ENCODE results near the gene CHST3. TPM values are rescaled to one million over a fixed set of nuclear protein-coding genes. Genes with fewer than 3 reads are reported as not detected.

The CHST3 gene
- total and polyA plus RNA-seq, 9 of the 15 experiments (the other 6 are each of a cell fraction or from before 2014, with no cell fraction given) = 0.01 to 1.3 (median 0.15) TPM

DNA sequence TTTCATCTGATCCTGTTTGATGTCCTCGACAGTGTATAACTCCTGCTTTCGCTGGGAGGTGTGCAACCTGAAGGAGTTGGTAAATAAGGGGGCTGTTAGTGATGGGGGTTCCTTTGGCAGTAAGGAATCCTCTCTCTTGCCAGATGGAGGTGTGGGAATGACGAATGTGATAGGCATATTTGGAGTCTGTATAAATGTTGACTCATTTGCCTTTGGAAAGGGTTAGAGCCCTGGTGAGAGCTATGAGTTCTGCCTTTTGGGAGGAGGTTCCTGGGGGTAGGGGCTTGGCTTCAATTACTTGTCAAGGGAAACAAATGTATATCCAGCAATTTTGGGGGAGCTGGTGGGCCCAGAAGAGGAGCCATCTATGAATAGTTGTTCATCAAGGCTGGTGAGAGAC, 11.4 kb upstream of the CHST3 start:
- H3K9ac ChIP-seq (ENCODE audit: insufficient read depth in 1 of 2, low read depth in 2 of 2, low read length in 2 of 2) = no peak overlapping the region
- TF ChIP-seq ZNF583 (CRISPR knock-in tag; IDR thresholded peaks at IDR 0.05) = no peak
- TF ChIP-seq CHD4 (IDR thresholded peaks at IDR 0.05; ENCODE audit: insufficient read depth, insufficient replicate concordance, low read depth, low read length, poor library complexity, severe bottlenecking) = no peak
- TF ChIP-seq, protein P1, sequence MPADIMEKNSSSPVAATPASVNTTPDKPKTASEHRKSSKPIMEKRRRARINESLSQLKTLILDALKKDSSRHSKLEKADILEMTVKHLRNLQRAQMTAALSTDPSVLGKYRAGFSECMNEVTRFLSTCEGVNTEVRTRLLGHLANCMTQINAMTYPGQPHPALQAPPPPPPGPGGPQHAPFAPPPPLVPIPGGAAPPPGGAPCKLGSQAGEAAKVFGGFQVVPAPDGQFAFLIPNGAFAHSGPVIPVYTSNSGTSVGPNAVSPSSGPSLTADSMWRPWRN (IDR thresholded peaks at IDR 0.05; ENCODE audit: low read depth) = no peak
- TF ChIP-seq FIP1L1 (IDR thresholded peaks at IDR 0.05; ENCODE audit: low read depth, low read length, poor library complexity, severe bottlenecking) = no peak
- no peak for TF ChIP-seq SUPT5H (IDR thresholded peaks at IDR 0.05)
- no peak for TF ChIP-seq ZNF253 (CRISPR knock-in tag; conservative IDR thresholded peaks at IDR 0.05)
- no peak for TF ChIP-seq LEF1 (IDR thresholded peaks at IDR 0.05)
- TF ChIP-seq CSDE1 (IDR thresholded peaks at IDR 0.05) = no peak
- TF ChIP-seq ZNF146 (CRISPR knock-in tag; IDR thresholded peaks at IDR 0.05; ENCODE audit: unreplicated experiment) = no peak
- TF ChIP-seq MED1 (CRISPR knock-in tag; IDR thresholded peaks at IDR 0.05; ENCODE audit: borderline replicate concordance) = no peak
- TF ChIP-seq SIRT6 (IDR thresholded peaks at IDR 0.05; ENCODE audit: low read depth, low read length) = no peak
- no peak for TF ChIP-seq ILK (tag; IDR thresholded peaks at IDR 0.05; ENCODE audit: borderline replicate concordance, low read depth)
- no peak for TF ChIP-seq NUFIP1 (IDR thresholded peaks at IDR 0.05; ENCODE audit: partially characterized antibody)
- TF ChIP-seq PHB (CRISPR knock-in tag; IDR thresholded peaks at IDR 0.05) = no peak
- no peak for TF ChIP-seq ZNF785 (CRISPR knock-in tag; IDR thresholded peaks at IDR 0.05)
- no peak for TF ChIP-seq MAFG (tag; conservative IDR thresholded peaks at IDR 0.05)
- TF ChIP-seq, protein P2, sequence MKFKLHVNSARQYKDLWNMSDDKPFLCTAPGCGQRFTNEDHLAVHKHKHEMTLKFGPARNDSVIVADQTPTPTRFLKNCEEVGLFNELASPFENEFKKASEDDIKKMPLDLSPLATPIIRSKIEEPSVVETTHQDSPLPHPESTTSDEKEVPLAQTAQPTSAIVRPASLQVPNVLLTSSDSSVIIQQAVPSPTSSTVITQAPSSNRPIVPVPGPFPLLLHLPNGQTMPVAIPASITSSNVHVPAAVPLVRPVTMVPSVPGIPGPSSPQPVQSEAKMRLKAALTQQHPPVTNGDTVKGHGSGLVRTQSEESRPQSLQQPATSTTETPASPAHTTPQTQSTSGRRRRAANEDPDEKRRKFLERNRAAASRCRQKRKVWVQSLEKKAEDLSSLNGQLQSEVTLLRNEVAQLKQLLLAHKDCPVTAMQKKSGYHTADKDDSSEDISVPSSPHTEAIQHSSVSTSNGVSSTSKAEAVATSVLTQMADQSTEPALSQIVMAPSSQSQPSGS (CRISPR knock-in tag; IDR thresholded peaks at IDR 0.05) = no peak
- no peak for TF ChIP-seq TRIM28 (IDR thresholded peaks at IDR 0.05)
- TF ChIP-seq, protein P3, sequence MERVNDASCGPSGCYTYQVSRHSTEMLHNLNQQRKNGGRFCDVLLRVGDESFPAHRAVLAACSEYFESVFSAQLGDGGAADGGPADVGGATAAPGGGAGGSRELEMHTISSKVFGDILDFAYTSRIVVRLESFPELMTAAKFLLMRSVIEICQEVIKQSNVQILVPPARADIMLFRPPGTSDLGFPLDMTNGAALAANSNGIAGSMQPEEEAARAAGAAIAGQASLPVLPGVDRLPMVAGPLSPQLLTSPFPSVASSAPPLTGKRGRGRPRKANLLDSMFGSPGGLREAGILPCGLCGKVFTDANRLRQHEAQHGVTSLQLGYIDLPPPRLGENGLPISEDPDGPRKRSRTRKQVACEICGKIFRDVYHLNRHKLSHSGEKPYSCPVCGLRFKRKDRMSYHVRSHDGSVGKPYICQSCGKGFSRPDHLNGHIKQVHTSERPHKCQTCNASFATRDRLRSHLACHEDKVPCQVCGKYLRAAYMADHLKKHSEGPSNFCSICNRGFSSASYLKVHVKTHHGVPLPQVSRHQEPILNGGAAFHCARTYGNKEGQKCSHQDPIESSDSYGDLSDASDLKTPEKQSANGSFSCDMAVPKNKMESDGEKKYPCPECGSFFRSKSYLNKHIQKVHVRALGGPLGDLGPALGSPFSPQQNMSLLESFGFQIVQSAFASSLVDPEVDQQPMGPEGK (CRISPR knock-in tag; IDR thresholded peaks at IDR 0.05; ENCODE audit: borderline replicate concordance) = no peak
- H4K20me1 ChIP-seq (replicated peaks; ENCODE audit: control insufficient read depth, insufficient read depth, low read length) = no peaks in the 10 kb centered on the region
- FAIRE-seq (no peak), ATAC-seq (no peak), DNase-seq (ENCODE audit: extremely low read depth in 1 of 4, low spot score in 3 of 4) (no peak)
- no TSS peak for BruUV-seq (replicated peaks)
- CTCF ChIA-PET (ENCODE audit: low intra/inter-chr PET ratio) = no interaction called here
- intact Hi-C loops (cut with micrococcal nuclease) (no loop called here), in situ Hi-C loops (cut with MboI) (no loop called here)
- H3K9me1 ChIP-seq (ENCODE audit: control insufficient read depth, insufficient read depth, low read length) = no peaks in the 10 kb centered on the region
- no peak overlapping the region for H3K4me2 ChIP-seq (ENCODE audit: insufficient read depth, low read length)
- no peak overlapping the region for H2AFZ ChIP-seq (ENCODE audit: low read depth, low read length)
- H3K9me3 ChIP-seq (replicated peaks; ENCODE audit: control insufficient read depth, insufficient read depth, low read depth, low read length) = peaks cover 10% of the 10 kb centered on the region
- no peaks in the 10 kb centered on the region for H3K79me2 ChIP-seq (ENCODE audit: control insufficient read depth, insufficient read depth, low read length)
- no peaks in the 10 kb centered on the region for H3K4me1 ChIP-seq (replicated peaks in 1 of 2; ENCODE audit: control insufficient read depth in 2 of 2, insufficient read depth in 2 of 2, low read length in 2 of 2)
- no peaks in the 10 kb centered on the region for H3K36me3 ChIP-seq (ENCODE audit: control insufficient read depth, insufficient read depth, low read length)
- H3K27me3 ChIP-seq (ENCODE audit: control insufficient read depth in 2 of 2, insufficient read depth in 2 of 2, low read length in 2 of 2) = peaks cover 4 to 15% of the 10 kb centered on the region in 2 experiments; a peak in 3 of 5 replicates
- 7% methylated on average over 3 of the region's 3 CpGs for WGBS (ENCODE audit: insufficient coverage, low coverage, missing lambda C conversion rate)
- POLR2A ChIA-PET = interaction anchor here (0.6 to 0.7 kb wide), 2 partner anchors 299 to 826 kb away, joined by 3 read pairs; no protein-coding TSS in a partner anchor
- H3K27ac ChIP-seq (ENCODE audit: extremely low read depth, low read depth, low read length) = no peak overlapping the region
- no peak overlapping the region for H3K4me3 ChIP-seq

Measured in K562 (cell line).